GM20000 (cell line): ENCODE data around the gene PLEKHJ1.

Source experiments
- DNase-seq: peaks from one replicate; pipeline ENCODE4 v3.0.0; 2012; ENCODE audit warnings: low spot score
- TF ChIP-seq, protein P1 (sequence below): IDR thresholded peaks from 2 replicates; pipeline ENCODE4 v1.5.1; 2012; ENCODE audit warnings: mild to moderate bottlenecking, control low read depth; ENCODE audit errors: extremely low read depth, missing control alignments

PLEKHJ1 gene

DNA sequence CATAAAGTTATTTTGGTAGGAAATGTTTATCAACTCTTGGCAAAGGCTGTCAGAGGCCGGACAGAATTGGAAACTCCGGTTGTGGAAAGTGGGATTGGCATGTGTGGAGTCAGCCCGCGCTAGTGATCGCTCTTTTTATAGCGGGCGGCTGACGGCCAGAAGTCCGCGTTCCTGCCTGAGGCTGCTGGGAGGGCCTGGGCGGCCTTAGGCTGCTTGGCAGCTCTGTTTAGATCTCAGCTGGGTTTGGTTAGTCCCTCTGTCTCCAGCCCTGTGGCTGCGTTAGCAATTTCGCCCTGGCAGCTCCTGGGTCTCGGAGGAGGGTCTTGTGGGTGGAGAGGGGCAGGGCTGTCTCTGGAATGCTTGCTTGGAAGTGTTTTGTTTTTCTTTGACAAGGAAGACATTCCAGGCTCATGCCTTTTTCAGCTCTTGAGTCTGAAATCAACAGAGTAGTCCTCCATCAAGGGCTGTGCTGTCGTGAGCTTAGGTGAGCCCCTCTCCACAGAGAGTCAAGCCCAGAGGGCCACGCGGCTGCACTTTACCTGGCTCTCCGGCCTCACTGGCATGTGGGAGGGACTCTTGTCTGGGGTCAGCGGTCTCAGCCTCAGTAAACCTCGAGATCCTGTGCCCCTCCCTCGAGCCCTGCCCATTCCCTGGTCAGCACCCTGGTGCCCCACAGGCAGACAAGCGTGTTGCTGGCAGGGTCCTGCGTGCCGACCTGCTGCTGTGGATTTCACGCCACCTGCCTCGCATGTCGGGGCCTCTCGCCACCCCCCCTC, 49.9 kb downstream of the PLEKHJ1 start:
- TF ChIP-seq, protein P1, sequence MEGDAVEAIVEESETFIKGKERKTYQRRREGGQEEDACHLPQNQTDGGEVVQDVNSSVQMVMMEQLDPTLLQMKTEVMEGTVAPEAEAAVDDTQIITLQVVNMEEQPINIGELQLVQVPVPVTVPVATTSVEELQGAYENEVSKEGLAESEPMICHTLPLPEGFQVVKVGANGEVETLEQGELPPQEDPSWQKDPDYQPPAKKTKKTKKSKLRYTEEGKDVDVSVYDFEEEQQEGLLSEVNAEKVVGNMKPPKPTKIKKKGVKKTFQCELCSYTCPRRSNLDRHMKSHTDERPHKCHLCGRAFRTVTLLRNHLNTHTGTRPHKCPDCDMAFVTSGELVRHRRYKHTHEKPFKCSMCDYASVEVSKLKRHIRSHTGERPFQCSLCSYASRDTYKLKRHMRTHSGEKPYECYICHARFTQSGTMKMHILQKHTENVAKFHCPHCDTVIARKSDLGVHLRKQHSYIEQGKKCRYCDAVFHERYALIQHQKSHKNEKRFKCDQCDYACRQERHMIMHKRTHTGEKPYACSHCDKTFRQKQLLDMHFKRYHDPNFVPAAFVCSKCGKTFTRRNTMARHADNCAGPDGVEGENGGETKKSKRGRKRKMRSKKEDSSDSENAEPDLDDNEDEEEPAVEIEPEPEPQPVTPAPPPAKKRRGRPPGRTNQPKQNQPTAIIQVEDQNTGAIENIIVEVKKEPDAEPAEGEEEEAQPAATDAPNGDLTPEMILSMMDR = no peak

DNA sequence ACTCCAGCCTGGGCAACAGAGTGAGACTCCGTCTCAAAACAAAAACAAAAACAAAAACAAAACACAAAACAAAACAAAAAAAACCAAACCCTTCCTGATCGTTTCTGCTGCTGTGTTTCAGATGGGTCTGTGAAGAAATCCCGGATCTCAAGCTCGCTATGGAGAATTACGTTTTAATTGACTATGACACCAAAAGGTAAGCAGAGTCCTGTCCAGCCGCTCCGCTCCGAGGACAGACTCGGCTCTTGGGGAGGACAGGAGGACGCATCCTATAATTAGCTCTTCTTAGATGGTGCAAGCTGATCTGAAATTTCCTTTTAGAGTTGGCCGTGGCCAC, 50.4 kb downstream of the PLEKHJ1 start:
- no peak for DNase-seq
- TF ChIP-seq, protein P1 = no peak

More for the DNA sequence above, 49.9 kb downstream of the PLEKHJ1 start:
- DNase-seq = no peak

DNA sequence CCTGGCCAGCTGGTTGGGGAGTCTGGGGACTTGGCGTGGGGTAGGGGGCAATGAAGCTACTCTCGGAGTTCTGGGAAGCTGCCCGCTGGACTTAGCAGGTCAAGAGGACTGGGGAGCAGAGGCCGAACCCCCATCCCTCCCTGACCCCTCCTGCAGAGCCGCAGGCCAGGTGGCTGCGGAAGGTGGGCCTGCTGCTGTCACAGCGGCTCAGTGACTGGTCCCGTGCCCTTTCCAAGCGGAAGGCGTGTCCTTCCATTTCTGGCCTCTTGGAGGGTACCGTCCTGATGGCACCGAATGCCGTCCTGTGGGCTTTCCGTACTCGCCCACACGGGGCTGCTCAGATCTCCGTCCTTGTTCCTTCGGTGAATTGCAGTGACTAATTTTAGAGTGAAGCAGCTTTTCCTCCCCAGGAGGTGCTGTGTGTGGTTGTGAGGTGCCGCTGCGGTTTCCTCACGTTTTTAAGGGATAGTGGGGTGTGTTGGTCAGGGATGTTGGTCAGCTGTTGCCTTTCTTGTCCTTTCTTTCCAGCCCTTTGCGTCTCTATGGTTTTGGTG, 51.6 kb downstream of the PLEKHJ1 start:
- no peak for DNase-seq
- TF ChIP-seq, protein P1 = no peak
